ENCODE results near the gene TMEM108.

TMEM108 gene

GRCh38 chr3:133381346-133382109, 343.3 kb downstream of the TMEM108 start:
- H3K4me3 ChIP-seq (ENCODE audit: low read depth in 1 of 5, low read length in 5 of 5) = no peak overlapping the region
- no peaks in the 10 kb centered on the region for H3K9me3 ChIP-seq (ENCODE audit: control insufficient read depth in 5 of 5, low read length in 5 of 5)
- peaks cover 0 to 2% (median 0%) of the 10 kb centered on the region in 5 donors for H3K36me3 ChIP-seq (ENCODE audit: control insufficient read depth in 5 of 5, insufficient read depth in 5 of 5, low read length in 5 of 5)
- H3K9ac ChIP-seq (ENCODE audit: low read length in 5 of 5) = no peak overlapping the region
- H3K27ac ChIP-seq (ENCODE audit: low read depth, low read length) = no peak overlapping the region
- H3K27me3 ChIP-seq (ENCODE audit: control insufficient read depth in 5 of 5, insufficient read depth in 4 of 5, low read length in 5 of 5) = peaks cover 0 to 12% (median 3%) of the 10 kb centered on the region in 5 donors
- peaks cover 0 to 7% (median 3%) of the 10 kb centered on the region in 5 donors for H3K4me1 ChIP-seq (ENCODE audit: control insufficient read depth in 5 of 5, insufficient read depth in 5 of 5, low read length in 5 of 5)

GRCh38 chr3:133383175-133383574, 345.0 kb downstream of the TMEM108 start:
- H3K4me1 ChIP-seq (ENCODE audit: control insufficient read depth in 5 of 5, insufficient read depth in 5 of 5, low read length in 5 of 5) = peaks cover 0 to 4% (median 0%) of the 10 kb centered on the region in 5 donors
- peaks cover 0 to 2% (median 0%) of the 10 kb centered on the region in 5 donors for H3K36me3 ChIP-seq (ENCODE audit: control insufficient read depth in 5 of 5, insufficient read depth in 5 of 5, low read length in 5 of 5)
- H3K9ac ChIP-seq (ENCODE audit: low read length in 5 of 5) = no peak overlapping the region
- H3K9me3 ChIP-seq (ENCODE audit: control insufficient read depth in 5 of 5, low read length in 5 of 5) = no peaks in the 10 kb centered on the region
- peaks cover 0 to 12% (median 3%) of the 10 kb centered on the region in 5 donors for H3K27me3 ChIP-seq (ENCODE audit: control insufficient read depth in 5 of 5, insufficient read depth in 4 of 5, low read length in 5 of 5)
- no peak overlapping the region for H3K4me3 ChIP-seq (ENCODE audit: low read depth in 1 of 5, low read length in 5 of 5)
- H3K27ac ChIP-seq (ENCODE audit: low read depth, low read length) = no peak overlapping the region

GRCh38 chr3:133383741-133384140, 345.6 kb downstream of the TMEM108 start:
- peaks cover 0 to 12% (median 3%) of the 10 kb centered on the region in 5 donors for H3K27me3 ChIP-seq (ENCODE audit: control insufficient read depth in 5 of 5, insufficient read depth in 4 of 5, low read length in 5 of 5)
- no peak overlapping the region for H3K27ac ChIP-seq (ENCODE audit: low read depth, low read length)
- H3K9me3 ChIP-seq (ENCODE audit: control insufficient read depth in 5 of 5, low read length in 5 of 5) = no peaks in the 10 kb centered on the region
- peaks cover 0 to 4% (median 0%) of the 10 kb centered on the region in 5 donors for H3K4me1 ChIP-seq (ENCODE audit: control insufficient read depth in 5 of 5, insufficient read depth in 5 of 5, low read length in 5 of 5)
- no peak overlapping the region for H3K9ac ChIP-seq (ENCODE audit: low read length in 5 of 5)
- no peak overlapping the region for H3K4me3 ChIP-seq (ENCODE audit: low read depth in 1 of 5, low read length in 5 of 5)
- H3K36me3 ChIP-seq (ENCODE audit: control insufficient read depth in 5 of 5, insufficient read depth in 5 of 5, low read length in 5 of 5) = peaks cover 0 to 2% (median 0%) of the 10 kb centered on the region in 5 donors

GRCh38 chr3:133384331-133385027, 346.3 kb downstream of the TMEM108 start:
- Histone ChIP-seq H3K9me3 (ENCODE audit: control insufficient read depth in 5 of 5, low read length in 5 of 5) (no peaks in the 10 kb centered on the region), H3K9ac (ENCODE audit: low read length in 5 of 5) (no peak overlapping the region)

GRCh38 chr3:133386876-133387275, 348.7 kb downstream of the TMEM108 start:
- Histone ChIP-seq H3K9me3 (ENCODE audit: control insufficient read depth in 5 of 5, low read length in 5 of 5) (no peaks in the 10 kb centered on the region), H3K9ac (ENCODE audit: low read length in 5 of 5) (no peak overlapping the region), H3K4me1 (ENCODE audit: control insufficient read depth in 5 of 5, insufficient read depth in 5 of 5, low read length in 5 of 5) (peaks cover 0 to 4% (median 0%) of the 10 kb centered on the region in 5 donors), H3K27ac (ENCODE audit: low read depth, low read length) (no peak overlapping the region), H3K4me3 (ENCODE audit: low read depth in 1 of 5, low read length in 5 of 5) (no peak overlapping the region), H3K27me3 (ENCODE audit: control insufficient read depth in 5 of 5, insufficient read depth in 4 of 5, low read length in 5 of 5) (peaks cover 0 to 12% (median 3%) of the 10 kb centered on the region in 5 donors), H3K36me3 (ENCODE audit: control insufficient read depth in 5 of 5, insufficient read depth in 5 of 5, low read length in 5 of 5) (no peaks in the 10 kb centered on the region)

More at GRCh38 chr3:133384331-133385027, 346.3 kb downstream of the TMEM108 start:
- peaks cover 0 to 2% (median 0%) of the 10 kb centered on the region in 5 donors for H3K36me3 ChIP-seq (ENCODE audit: control insufficient read depth in 5 of 5, insufficient read depth in 5 of 5, low read length in 5 of 5)
- H3K27ac ChIP-seq (ENCODE audit: low read depth, low read length) = no peak overlapping the region
- H3K4me1 ChIP-seq (ENCODE audit: control insufficient read depth in 5 of 5, insufficient read depth in 5 of 5, low read length in 5 of 5) = peaks cover 0 to 4% (median 0%) of the 10 kb centered on the region in 5 donors
- H3K4me3 ChIP-seq (ENCODE audit: low read depth in 1 of 5, low read length in 5 of 5) = no peak overlapping the region
- peaks cover 0 to 12% (median 3%) of the 10 kb centered on the region in 5 donors for H3K27me3 ChIP-seq (ENCODE audit: control insufficient read depth in 5 of 5, insufficient read depth in 4 of 5, low read length in 5 of 5)

- H3K27ac ChIP-seq (ENCODE audit: low read depth, low read length) = no peak overlapping the region
- no peak overlapping the region for H3K4me3 ChIP-seq (ENCODE audit: low read depth in 1 of 5, low read length in 5 of 5)
- peaks cover 0 to 4% (median 0%) of the 10 kb centered on the region in 5 donors for H3K4me1 ChIP-seq (ENCODE audit: control insufficient read depth in 5 of 5, insufficient read depth in 5 of 5, low read length in 5 of 5)
- no peak overlapping the region for H3K9ac ChIP-seq (ENCODE audit: low read length in 5 of 5)
- no peaks in the 10 kb centered on the region for H3K36me3 ChIP-seq (ENCODE audit: control insufficient read depth in 5 of 5, insufficient read depth in 5 of 5, low read length in 5 of 5)
- no peaks in the 10 kb centered on the region for H3K9me3 ChIP-seq (ENCODE audit: control insufficient read depth in 5 of 5, low read length in 5 of 5)
- H3K27me3 ChIP-seq (ENCODE audit: control insufficient read depth in 5 of 5, insufficient read depth in 4 of 5, low read length in 5 of 5) = peaks cover 0 to 12% (median 3%) of the 10 kb centered on the region in 5 donors
These were observed 349.1 kb downstream of the TMEM108 start for GRCh38 chr3:133387341-133387740.

- H3K27ac ChIP-seq (ENCODE audit: low read depth, low read length) = no peak overlapping the region
- no peak overlapping the region for H3K4me3 ChIP-seq (ENCODE audit: low read depth in 1 of 5, low read length in 5 of 5)
- peaks cover 0 to 1% (median under 1%) of the 10 kb centered on the region in 5 donors for H3K9me3 ChIP-seq (ENCODE audit: control insufficient read depth in 5 of 5, low read length in 5 of 5)
- no peak overlapping the region for H3K9ac ChIP-seq (ENCODE audit: low read length in 5 of 5)
- H3K4me1 ChIP-seq (ENCODE audit: control insufficient read depth in 5 of 5, insufficient read depth in 5 of 5, low read length in 5 of 5) = peaks cover 0 to 4% (median 0%) of the 10 kb centered on the region in 5 donors
- peaks cover 0 to 12% (median 0%) of the 10 kb centered on the region in 5 donors for H3K27me3 ChIP-seq (ENCODE audit: control insufficient read depth in 5 of 5, insufficient read depth in 4 of 5, low read length in 5 of 5)
- H3K36me3 ChIP-seq (ENCODE audit: control insufficient read depth in 5 of 5, insufficient read depth in 5 of 5, low read length in 5 of 5) = no peaks in the 10 kb centered on the region
These were observed 350.7 kb downstream of the TMEM108 start for GRCh38 chr3:133388696-133389395.

GRCh38 chr3:133390715-133391114, 352.5 kb downstream of the TMEM108 start:
- Histone ChIP-seq H3K9ac (ENCODE audit: low read length in 5 of 5) (no peak overlapping the region), H3K27ac (ENCODE audit: low read depth, low read length) (no peak overlapping the region), H3K27me3 (ENCODE audit: control insufficient read depth in 5 of 5, insufficient read depth in 4 of 5, low read length in 5 of 5) (peaks cover 0 to 2% (median 0%) of the 10 kb centered on the region in 5 donors), H3K4me3 (ENCODE audit: low read depth in 1 of 5, low read length in 5 of 5) (no peak overlapping the region), H3K9me3 (ENCODE audit: control insufficient read depth in 5 of 5, low read length in 5 of 5) (peaks cover 0 to 8% (median 4%) of the 10 kb centered on the region in 5 donors), H3K4me1 (ENCODE audit: control insufficient read depth in 5 of 5, insufficient read depth in 5 of 5, low read length in 5 of 5) (no peaks in the 10 kb centered on the region), H3K36me3 (ENCODE audit: control insufficient read depth in 5 of 5, insufficient read depth in 5 of 5, low read length in 5 of 5) (no peaks in the 10 kb centered on the region)

- Histone ChIP-seq H3K4me3 (ENCODE audit: low read depth in 1 of 5, low read length in 5 of 5) (no peak overlapping the region), H3K9me3 (ENCODE audit: control insufficient read depth in 5 of 5, low read length in 5 of 5) (peaks cover 0 to 8% (median 4%) of the 10 kb centered on the region in 5 donors), H3K4me1 (ENCODE audit: control insufficient read depth in 5 of 5, insufficient read depth in 5 of 5, low read length in 5 of 5) (no peaks in the 10 kb centered on the region), H3K36me3 (ENCODE audit: control insufficient read depth in 5 of 5, insufficient read depth in 5 of 5, low read length in 5 of 5) (no peaks in the 10 kb centered on the region), H3K27me3 (ENCODE audit: control insufficient read depth in 5 of 5, insufficient read depth in 4 of 5, low read length in 5 of 5) (peaks cover 0 to 5% (median 0%) of the 10 kb centered on the region in 5 donors), H3K9ac (ENCODE audit: low read length in 5 of 5) (no peak overlapping the region), H3K27ac (ENCODE audit: low read depth, low read length) (no peak overlapping the region)
These were observed 355.0 kb downstream of the TMEM108 start for GRCh38 chr3:133393204-133393603.
